Stimulated activated CD8-positive, alpha-beta memory T cell treated with anti-CD3 and anti-CD28 coated beads, Interleukin-12 subunit alpha, Interleukin-12 subunit beta, amount 100 ng/mL, for 1 hour (primary cell): Measurements from ENCODE around the gene NAB2.
"Not testable (repeated sequence)": the region's sequence is repeated elsewhere in the genome, so short reads cannot be mapped to it uniquely, and the experiment has no call there.

Experiments
- DNase-seq: peaks from one replicate; pipeline ENCODE4 v3.0.0-alpha.2; 2020; ENCODE audit warnings: low read depth

NAB2 gene, protein sequence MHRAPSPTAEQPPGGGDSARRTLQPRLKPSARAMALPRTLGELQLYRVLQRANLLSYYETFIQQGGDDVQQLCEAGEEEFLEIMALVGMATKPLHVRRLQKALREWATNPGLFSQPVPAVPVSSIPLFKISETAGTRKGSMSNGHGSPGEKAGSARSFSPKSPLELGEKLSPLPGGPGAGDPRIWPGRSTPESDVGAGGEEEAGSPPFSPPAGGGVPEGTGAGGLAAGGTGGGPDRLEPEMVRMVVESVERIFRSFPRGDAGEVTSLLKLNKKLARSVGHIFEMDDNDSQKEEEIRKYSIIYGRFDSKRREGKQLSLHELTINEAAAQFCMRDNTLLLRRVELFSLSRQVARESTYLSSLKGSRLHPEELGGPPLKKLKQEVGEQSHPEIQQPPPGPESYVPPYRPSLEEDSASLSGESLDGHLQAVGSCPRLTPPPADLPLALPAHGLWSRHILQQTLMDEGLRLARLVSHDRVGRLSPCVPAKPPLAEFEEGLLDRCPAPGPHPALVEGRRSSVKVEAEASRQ

DNA sequence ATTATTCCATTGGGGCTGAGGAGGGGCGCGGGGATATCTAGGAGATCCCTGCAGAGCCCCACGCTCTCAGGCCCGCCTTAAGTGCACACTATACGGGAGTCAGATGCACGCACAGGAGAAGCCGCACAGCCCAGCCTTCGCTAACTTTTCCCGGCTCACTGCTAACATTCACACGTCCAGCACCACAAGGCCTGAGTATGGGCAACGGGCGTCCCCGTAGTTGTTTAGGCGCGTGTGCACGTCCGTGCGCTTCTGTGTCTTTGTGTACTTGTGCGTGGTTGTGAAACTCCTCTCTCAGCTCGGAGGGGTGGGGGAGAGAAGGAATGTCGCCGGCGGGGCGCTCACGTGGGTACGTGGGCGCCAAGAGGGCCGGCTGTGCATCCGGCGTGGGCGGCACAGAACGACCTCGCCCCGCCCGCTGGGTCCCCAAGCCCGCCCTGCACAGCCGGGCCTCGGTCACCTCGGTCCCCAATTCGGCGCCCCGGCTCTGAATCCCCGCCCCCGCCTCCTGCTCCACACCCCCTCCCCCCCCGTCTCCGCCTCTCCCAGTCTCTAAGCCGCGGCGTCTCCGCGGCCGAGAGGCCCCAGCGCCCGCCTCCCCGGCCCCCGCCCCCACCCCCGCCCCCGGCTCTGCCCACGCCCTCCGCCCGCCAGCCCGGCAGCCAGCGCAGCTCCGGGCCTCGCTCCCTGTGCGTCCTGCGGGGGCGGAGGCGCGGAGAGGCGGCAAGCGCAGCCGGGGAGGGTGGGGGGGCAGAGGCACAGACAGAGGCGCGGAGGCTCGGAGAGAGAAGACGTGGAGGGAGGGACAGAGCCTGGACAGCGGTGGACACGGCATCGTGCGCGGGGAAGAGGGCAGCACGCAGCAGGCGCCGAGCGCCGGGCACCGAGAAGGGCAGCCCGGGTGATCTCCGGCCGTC, at the start of gene NAB2:
Gene NAB2 (plus strand): TSS at position 761 of the 917 bp plus-strand sequence. CDS start 158 bp downstream, outside the sequence.
- DNase-seq, result peak; percentile 91

DNA sequence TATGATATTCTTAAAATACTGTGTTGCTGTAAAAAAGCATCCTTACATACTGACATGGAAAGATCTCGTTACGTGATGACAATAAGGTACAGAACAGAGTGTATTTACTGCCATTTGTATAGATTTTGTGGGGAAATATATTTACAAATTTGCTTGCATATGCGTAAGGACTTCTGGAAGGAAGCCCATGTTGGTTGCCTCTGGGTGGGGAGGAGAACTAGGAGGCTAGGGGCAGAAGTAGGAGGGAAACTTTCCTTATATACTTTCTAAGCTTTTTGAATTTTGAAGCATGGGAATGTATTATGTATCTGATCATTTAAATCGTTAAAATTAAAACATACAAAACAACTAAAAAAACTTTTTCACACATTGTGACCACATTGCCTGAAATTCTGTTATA, 48.7 kb upstream of the NAB2 start:
- no peak for DNase-seq

DNA sequence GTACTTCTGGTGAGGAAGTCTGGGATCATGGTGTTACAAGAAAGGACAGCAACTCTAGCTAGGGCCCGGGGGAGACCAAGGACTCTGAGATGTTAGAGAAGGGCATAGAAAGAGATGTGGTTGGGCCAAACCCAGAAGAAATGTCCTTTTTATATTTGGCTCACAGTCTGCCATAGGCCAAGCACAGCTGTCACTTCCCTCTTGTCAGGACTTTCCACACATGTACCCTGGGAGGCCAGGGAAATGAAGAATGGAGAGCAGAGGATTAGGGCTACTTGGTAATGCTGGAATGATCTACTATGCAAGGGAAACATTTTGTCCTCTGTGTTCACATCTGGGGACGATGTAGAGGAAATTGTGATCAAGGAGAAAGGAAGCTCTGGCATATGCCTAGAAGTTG, 48.2 kb upstream of the NAB2 start:
- no peak for DNase-seq

DNA sequence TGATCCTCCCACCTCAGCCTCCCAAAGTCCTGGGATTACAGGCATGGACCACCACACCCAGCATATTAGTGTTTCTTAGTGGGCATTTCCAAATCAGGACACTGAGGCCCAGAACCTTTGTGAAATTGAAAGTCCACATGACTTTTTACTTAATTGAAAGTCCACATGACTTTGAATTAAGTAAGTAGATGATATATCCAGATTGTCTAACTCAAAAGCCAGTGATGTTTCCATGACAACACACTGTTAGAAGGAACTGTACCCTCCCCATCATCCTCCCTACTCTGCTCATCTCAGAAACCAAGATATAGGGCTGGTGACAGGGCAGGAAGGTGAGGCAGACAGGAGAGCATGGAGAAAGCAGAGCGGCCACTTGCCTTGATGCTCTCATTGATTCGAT, 46.2 kb upstream of the NAB2 start:
- DNase-seq, result no peak

DNA sequence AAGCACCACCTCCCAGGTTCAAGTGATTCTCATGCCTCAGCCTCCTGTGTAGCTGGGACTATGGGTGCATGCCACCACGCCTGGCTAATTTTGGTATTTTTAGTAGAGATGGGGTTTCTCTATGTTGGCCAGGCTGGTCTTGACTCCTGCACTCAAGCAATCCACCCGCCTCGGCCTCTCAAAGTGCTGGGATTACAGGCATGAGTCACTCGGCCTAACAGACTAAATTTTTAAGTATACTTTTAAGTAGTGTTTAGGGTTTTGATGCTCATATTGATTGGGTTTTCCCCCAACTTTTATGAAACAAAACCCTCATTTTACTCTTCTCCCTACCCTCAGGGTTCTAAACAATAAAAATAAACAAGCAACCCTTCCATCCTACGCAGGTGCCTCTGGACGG, 44.4 kb upstream of the NAB2 start:
- no peak for DNase-seq

DNA sequence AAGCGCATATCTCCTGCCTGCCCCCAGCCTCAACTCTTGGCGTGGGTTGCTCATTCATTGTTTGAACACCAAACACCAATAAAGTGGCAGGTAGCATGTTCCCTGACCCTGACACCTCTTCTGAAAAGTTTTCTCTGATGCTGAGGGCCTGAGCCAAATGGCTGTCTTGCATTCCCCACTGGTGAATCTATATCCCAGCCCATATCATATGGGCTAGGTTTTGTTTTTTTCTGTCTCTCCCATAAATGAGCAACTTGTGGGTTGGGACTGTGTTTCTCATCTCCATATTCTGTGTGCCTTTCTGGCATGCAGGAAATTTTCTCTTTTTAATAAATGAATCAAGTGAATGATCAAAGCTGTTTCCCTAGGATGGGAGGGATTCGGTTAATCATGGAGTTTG, 44.0 kb upstream of the NAB2 start:
- DNase-seq, result no peak

DNA sequence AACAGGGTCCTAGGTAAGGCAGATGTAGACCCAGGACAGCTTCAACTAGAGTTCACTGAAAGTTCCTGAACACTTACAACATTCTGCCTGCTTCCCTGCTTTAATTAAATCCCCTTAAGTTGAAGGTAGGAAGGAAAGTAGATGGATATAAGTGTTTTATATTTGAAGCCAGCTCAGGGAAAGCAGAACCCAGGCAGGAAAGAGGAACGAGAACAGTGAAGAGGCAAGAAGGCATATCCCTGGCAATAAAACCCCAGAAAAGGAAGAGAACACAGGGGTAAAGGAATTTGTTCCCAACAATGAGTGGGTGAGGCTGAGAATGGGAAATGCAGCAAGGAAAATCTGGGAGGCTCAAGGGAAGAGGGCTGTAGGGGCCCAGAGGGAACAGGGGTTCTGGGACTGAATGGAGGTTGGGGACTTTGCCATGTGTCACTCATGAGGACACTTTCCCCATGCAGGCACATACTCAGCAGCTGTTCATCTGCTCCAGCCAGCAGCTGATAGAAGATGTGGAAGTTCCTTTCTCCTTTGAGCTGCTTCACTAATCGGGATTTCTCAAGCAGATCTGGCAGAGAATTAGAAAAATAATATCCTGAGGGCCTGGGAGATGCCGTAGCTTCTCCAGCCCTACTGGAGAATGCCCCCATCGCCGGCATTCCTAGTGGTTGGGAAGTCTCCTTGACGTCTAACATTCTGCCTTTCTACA, 42.7 kb upstream of the NAB2 start:
- DNase-seq, result no peak

DNA sequence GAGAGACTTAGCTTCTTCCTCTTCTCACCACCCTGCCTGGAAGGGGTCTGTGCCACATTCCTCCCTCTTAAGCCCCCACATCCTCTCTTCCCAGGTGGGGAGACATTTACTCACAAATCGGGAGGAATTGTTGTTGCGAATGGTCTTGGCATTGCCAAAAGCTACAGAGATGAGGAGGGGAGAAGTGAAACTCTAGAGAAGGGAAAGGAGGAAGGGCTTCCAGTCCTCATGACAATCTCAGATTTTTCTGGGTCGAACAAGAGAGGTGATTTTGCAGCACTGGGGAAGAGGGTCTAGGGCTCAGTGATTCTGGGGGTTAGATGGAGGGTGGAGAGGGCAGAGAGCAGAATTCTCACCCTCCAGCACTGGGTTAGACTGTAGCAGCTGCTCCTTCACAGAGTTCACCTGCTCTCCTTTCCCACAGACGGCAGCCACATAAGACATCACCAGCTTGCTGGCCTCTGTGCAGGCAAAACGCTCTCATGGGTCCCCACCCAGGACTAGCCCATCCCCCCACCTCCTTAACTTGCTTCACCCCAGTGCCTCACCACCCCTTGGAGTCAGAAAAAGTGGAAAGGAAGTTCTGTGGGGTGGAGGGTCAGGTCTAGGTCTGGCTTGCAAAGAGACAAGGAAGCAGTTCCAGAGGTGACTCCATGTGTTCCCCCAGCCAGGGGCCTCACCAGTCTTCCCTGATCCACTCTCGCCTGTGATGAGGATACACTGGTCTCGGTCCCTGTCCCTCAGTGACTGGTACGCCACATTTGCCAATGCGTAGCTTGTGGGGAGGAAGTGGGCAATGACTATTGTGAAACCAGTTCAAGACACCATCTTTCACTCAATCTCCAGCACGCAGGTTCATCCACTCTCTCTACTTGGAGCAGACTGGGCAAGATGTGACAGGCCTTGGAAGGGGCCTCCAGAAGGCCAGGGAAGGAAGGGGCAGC, 41.7 kb upstream of the NAB2 start:
- DNase-seq, result no peak

DNA sequence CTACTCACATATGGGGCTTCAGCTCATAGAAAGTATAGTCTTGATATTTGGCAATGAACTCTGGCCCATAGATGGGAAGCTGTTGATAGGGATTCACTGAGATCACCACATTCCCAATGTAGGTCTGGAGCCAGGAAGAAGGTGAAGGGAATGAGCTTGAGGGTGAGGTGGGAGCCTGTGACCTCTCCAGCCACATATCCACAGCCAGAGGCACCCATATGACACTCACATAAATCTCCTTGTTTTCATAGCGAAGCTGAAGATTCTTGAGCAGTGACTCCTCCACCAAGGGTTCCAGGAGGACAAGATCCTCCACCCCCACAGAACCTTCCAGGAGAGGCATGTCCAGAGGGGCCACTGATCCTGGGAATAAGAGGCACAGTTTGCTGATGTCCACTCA, 40.9 kb upstream of the NAB2 start:
- no peak for DNase-seq

DNA sequence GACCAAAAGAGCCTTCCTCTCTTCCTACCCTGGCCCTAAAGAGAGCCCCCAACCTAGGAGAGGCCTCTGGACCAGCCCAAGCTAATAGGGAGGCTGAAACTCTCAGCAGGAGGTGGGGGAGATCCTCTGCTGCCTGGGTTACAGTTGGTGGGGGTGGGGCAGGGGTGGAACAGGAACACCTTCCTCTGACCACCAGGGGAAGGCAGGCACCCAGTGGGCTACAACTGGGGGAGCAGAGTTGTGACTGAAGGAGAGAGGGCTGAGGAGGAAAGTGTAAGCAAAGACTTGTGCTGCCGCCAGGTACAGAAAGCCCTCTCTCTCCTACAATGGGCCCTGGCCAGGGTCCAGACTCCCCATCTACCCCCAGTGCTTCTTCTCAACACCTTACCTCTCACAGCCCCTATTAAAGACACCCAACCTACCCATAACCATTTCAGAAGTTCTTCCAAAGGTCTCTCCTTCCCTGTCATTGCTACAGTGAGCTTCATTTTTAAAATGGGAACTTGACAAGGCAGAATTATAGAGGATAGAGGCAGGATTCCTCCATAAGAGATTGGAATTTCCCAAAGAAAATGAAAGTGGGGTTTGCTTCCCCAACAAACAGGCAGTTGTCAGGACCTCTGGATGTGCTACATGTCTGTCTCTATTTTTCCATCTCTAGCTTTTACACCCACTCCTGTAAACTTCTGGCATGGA, 40.3 kb upstream of the NAB2 start:
- DNase-seq, result no peak

DNA sequence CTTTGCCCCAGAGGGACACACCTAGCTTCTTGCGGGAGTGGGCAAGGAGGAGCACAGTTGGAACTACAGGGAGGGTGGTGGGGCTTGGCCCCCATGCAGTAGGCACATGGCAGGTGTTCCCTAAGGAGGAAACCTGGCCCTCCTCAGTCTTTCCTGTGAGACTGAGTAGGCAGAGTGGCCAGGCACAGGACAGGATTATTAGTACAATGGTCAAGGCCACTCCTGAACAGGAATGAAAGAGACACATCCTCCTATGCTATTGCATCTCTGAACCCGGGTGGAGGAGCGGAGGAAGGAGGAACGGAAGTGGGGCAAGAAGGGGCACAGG, 39.8 kb upstream of the NAB2 start:
- no peak for DNase-seq

DNA sequence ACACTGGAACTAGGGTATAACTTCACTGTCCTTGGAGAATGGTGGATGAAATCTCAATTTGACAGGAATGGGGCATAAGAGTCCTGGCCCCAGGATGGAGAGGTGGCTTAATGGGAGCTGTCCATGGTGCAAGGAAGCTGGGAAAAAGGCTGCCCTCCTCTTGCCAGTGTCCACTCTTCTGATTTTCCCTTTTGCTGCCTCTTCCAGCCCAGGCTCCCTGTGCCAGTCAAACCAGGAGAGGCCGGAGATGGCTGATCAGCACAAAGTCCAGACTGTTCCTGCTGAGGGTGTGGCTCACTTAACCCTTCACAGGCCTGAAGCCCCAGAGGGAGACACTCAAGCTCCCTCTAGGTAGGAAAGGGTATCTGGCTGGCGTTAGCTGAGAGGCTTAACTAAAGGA, 39.0 kb upstream of the NAB2 start, which contains the start of gene MYO1A:
Gene MYO1A (minus strand): TSS at position 240 of the 400 bp plus-strand sequence. CDS start 1,806 bp downstream, outside the sequence.
- DNase-seq, result no peak

DNA sequence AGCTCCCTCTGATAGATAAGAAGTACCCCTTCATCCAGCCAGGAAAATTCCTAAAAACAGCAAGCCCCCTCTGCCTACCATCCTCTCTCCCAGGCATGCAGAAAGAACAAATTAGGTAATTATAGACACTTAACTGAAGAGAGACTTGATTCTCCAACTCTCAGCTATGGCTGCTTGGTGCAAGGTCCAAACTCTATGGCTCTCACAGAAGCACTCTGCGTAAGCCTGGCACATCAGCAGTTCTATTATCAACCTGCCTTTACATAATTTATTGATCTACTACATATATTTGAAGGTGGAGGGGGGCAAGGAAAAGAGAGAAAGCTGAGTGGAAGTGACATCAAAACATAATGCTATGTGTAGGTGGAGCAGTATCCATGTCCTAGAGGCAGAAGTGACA, 37.9 kb upstream of the NAB2 start:
- no peak for DNase-seq

DNA sequence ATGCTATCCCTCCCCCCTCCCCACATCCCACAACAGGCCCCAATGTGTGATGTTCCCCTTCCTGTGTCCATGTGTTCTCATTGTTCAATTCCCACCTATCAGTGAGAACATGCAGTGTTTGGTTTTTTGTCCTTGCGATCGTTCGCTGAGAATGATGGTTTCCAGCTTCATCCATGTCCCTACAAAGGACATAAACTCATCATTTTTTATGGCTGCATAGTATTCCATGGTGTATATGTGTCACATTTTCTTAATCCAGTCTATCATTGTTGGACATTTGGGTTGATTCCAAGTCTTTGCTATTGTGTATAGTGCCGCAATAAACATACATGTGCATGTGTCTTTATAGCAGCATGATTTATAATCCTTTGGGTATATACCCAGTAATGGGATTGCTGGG, 35.8 kb upstream of the NAB2 start:
- DNase-seq, result not testable (repeated sequence)

DNA sequence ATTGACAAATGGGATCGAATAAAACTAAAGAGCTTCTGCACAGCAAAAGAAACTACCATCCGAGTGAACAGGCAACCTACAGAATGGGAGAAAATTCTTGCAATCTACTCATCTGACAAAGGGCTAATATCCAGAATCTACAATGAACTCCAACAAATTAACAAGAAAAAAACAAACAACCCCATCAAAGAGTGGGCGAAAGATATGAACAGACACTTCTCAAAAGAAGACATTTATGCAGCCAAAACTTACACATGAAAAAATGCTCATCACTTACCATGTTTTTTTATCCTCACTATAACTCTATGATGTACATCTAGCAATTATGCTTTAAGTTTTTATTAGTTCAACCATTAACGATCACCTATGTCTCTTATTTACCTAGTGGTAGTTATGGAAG, 35.0 kb upstream of the NAB2 start:
- not testable (repeated sequence) for DNase-seq

DNA sequence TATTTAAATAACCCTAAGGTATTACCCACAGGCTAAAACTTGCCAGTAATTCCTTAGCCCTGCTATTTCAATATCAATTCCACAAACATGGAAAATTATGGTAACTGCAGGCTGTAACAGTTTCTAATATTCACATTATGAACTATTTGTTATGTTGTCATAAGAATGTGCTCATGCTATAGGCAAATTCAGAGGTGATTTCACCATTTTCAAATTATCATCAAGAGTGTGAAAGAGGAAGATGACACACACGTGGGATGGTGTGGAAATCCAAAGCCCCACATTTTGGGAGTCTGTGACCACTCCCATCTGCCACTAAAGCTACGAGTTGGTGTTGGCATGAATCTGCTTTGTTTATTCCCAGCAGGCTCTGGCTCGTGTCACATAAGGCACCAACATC, 33.1 kb upstream of the NAB2 start:
- DNase-seq, result no peak

DNA sequence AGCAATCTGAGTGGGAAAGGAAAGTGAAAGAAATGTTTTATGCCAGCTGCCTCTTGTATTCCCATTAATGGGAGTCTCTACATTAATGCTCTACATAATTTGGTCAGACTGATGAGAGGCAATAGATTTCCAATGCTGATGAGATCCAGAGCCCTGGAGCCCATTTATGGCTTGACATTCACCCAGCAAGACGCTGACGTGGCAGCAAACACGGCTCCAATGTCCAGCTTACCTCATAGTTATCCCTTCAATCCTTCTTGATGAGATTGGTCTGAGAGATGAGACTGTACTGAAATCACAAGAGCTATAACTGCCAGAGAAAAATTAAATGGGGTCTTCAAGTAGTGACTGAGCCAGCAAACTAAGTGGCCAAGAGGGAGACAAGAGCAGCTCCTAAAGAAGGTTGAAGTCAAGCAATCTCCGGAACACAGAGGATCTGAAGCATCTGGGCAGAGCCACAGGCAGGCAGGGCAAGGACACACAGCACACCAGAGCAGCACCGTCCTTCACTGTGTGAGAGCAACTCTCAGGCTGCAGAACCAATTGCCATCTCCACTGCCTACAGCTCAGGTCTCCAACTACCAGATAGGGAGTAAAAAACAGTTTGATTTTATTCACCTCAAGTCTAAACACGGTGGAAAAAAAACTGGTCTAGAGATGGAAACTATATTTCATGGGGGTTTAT, 31.7 kb upstream of the NAB2 start:
- no peak for DNase-seq

DNA sequence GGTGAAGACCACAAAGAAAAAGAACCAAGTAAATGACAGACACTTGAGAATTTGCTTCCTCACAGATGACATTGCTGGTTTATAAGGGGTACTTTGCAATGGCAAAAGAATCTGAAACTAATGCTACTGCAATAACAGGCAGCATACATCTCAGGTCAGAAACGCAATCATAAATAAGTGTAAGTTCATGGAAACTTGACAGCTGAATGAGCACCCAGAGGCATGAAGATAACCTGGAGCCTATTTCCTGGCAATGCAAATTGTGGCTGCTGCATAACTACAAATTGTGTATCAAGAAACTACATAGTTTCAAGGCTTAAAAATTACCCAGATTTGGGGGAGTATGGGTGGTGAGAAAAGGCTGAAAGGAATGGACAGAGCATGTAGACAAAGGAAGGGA, 30.5 kb upstream of the NAB2 start:
- DNase-seq, result no peak

DNA sequence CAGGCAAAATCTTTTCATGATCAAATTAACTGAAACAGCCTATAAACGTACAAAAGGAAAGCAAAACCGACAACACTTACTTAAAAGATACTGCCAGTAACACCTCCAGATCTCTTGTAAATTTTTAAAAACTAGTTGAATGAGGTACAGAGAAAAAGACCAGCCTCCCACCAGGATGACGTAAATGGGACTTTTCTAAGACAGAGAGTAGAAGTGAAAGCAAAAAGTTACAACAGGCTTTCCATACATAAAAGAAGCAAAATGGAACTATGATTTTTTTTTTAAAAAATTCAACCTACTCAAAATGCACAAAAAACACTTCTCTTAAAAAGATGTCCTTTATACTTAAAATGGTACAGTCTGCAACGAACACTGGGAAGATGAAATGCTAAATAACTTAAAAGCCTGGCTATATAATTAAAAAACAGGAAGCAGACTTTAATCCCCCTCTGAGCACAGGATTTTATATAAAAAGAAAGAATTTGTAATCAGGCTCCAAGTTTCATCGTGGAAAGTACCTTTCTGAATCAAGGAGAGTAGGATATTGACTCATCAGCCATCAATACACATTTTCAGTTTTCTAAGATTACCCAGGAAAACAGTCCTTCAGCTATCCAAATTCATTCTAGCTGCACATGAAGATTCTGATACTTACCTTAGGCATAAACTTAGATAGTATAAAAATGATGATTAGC, 24.8 kb upstream of the NAB2 start:
- DNase-seq, result no peak
